ENCODE measurements around the gene NELFA. TPM values are rescaled to one million over a fixed set of nuclear protein-coding genes. Genes with fewer than 3 reads are reported as not detected.

Gene NELFA
- total RNA-seq, 1 donor from 2014 or later: 39.6 TPM

GRCh38 chr4:2046031-2046961 lies 37.5 kb upstream of the NELFA start:
- Mint-ChIP-seq H3K27ac (ENCODE audit: unreplicated experiment) (no peak overlapping the region), H3K4me1 (ENCODE audit: low read depth, unreplicated experiment) (no peaks in the 10 kb centered on the region), H3K9me3 (ENCODE audit: unreplicated experiment) (no peaks in the 10 kb centered on the region), H3K36me3 (ENCODE audit: unreplicated experiment) (no peaks in the 10 kb centered on the region), H3K27me3 (ENCODE audit: unreplicated experiment) (peaks cover 1% of the 10 kb centered on the region), H3K4me3 (ENCODE audit: unreplicated experiment) (no peak overlapping the region)
- no peak for TF ChIP-seq CTCF (IDR thresholded peaks at IDR 0.05; ENCODE audit: partially characterized antibody, unreplicated experiment)
- no peak for DNase-seq

DNA sequence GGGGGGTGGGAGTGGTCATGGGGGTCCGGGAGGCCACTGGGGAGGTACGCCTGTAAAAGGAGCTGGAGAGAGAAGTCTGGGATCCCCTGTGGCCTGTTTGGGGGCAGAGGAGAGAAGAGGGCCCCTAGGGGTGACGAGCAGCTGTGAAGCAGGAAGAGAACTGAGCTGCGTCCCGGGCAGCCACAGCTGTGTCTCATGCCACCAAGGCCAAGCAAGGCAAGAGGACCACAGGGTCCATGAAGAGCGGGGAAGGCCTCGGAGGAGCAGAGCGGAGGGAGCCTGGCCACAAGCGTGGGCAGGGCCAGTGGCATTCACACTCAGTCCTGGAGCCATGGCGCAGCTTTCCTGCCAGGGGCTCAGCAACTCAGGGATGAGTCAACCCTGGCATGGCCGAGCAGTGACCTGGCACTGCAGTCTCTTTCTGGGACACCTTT lies 36.8 kb upstream of the NELFA start:
- TF ChIP-seq CTCF (IDR thresholded peaks at IDR 0.05; ENCODE audit: partially characterized antibody, unreplicated experiment): no peak
- Mint-ChIP-seq H3K36me3 (ENCODE audit: unreplicated experiment) (no peaks in the 10 kb centered on the region), H3K9me3 (ENCODE audit: unreplicated experiment) (no peaks in the 10 kb centered on the region), H3K27ac (ENCODE audit: unreplicated experiment) (no peak overlapping the region), H3K27me3 (ENCODE audit: unreplicated experiment) (peaks cover 1% of the 10 kb centered on the region), H3K4me1 (ENCODE audit: low read depth, unreplicated experiment) (no peaks in the 10 kb centered on the region), H3K4me3 (ENCODE audit: unreplicated experiment) (no peak overlapping the region)
- no peak for DNase-seq

DNA sequence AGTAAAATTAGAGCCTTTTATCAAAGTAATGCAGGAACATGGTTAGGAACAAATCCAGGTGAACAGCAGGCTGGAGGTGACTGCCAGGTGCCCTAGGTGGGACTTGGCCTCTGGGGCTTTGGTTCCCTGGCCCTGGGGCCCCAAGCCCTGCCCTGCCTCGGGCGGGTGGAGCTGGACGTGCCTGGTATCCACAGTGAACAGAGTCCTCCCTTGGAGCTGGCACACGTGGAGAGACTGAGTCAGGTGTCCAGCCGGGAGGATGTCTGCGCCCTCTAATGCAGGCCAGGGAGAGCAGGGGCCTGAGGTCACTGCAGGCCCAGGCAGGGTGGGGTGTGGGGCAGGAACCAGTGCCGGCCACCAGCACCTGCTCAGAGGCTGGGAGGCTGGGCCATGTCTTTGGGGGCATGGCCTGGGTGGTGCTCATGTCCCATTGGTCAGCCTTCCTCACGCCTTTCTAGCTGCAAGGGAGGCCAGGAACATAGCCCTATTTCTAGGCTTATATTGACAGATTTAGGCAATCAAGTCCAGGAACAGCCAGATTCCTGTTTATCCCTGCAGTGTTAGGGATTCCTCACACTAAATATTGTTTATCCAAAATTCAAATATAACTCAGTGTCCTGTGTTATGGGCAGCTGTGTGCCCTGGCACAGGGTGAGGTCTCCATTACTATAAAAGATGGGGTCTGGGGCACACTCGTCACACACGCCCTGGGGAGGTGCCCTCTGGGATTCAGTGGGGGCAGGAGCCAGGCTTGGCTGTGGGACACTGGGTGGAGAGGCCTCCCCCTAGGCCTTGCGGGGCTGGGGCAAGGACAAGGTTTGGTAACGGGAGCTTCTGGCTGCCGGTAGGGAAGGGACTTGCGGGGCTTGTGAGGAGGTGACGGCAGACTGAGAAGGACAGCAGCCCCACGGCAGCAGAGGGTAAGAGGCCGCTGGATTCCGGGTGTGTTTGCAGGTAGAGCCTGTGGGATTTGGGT lies 36.1 kb upstream of the NELFA start:
- Mint-ChIP-seq H3K27ac (ENCODE audit: unreplicated experiment) (no peak overlapping the region), H3K4me1 (ENCODE audit: low read depth, unreplicated experiment) (no peaks in the 10 kb centered on the region)
- no peak for TF ChIP-seq CTCF (IDR thresholded peaks at IDR 0.05; ENCODE audit: partially characterized antibody, unreplicated experiment)

DNA sequence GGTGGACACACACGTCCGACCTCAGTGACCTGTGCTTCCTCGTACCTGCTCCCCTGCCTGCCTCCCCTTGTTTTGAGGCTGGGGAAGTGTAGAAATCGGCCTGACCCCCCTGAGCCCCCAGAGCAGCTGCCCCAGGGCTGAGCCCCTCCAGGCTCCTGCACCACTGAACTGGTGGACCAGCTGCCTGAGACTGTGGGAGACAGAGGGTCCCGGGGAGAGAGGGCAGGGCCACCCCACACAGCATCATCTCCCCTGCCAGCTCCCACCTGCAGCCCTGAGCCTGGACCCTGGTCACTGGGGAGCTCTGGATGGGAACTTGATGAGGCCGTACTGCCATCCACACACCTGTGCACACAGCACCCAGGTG lies 35.3 kb upstream of the NELFA start:
- Mint-ChIP-seq H3K4me1 (ENCODE audit: low read depth, unreplicated experiment) (no peaks in the 10 kb centered on the region), H3K27ac (ENCODE audit: unreplicated experiment) (no peak overlapping the region), H3K27me3 (ENCODE audit: unreplicated experiment) (peaks cover 7% of the 10 kb centered on the region), H3K9me3 (ENCODE audit: unreplicated experiment) (peaks cover 3% of the 10 kb centered on the region), H3K36me3 (ENCODE audit: unreplicated experiment) (peaks cover 4% of the 10 kb centered on the region), H3K4me3 (ENCODE audit: unreplicated experiment) (no peak overlapping the region)
- no peak for TF ChIP-seq CTCF (IDR thresholded peaks at IDR 0.05; ENCODE audit: partially characterized antibody, unreplicated experiment)
- no peak for DNase-seq

More for the DNA sequence above, 36.1 kb upstream of the NELFA start:
- H3K36me3 Mint-ChIP-seq (ENCODE audit: unreplicated experiment): peaks cover 2% of the 10 kb centered on the region
- no peak overlapping the region for H3K4me3 Mint-ChIP-seq (ENCODE audit: unreplicated experiment)
- no peak for DNase-seq
- peaks cover 1% of the 10 kb centered on the region for H3K9me3 Mint-ChIP-seq (ENCODE audit: unreplicated experiment)
- H3K27me3 Mint-ChIP-seq (ENCODE audit: unreplicated experiment): peaks cover 5% of the 10 kb centered on the region

All from glutamatergic neuron (in vitro differentiated cells).